ENCODE results near the gene TRAPPC13. TPM values are rescaled to one million over a fixed set of nuclear protein-coding genes. Genes with fewer than 3 reads are reported as not detected.
"Not testable (repeated sequence)": the region's sequence is repeated elsewhere in the genome, so short reads cannot be mapped to it uniquely, and the experiment has no call there.

TRAPPC13 gene
- polyA plus RNA-seq, 3 donors from 2014 or later = 22.4 to 24.9 (median 22.6) TPM

DNA sequence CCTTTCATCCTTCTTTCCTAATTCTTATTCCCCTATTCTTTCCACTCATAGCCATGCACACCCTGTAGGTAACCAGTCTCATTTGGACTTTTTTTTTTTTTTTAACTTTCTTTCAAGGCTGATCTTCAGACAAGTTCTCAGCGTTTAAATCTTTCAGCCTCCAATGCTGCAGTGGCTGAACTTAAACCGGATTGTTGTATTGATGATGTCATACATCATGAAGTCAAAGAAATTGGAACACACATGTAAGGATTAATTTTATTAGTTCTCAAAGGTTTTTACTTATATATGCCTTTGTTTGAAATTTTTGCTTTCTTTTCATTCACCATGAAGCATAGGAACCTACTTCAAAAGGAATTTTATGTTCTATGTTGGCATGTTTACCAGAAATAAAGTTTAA is 22.1 kb downstream of the TRAPPC13 start:
- no peak overlapping the region for H3K4me3 Mint-ChIP-seq
- H3K36me3 Mint-ChIP-seq = peaks cover 0 to 29% (median 11%) of the 10 kb centered on the region in 3 donors
- H3K9me3 Mint-ChIP-seq = no peaks in the 10 kb centered on the region
- no peaks in the 10 kb centered on the region for H3K27me3 Mint-ChIP-seq (ENCODE audit: low read depth in 3 of 3)
- no peaks in the 10 kb centered on the region for H3K4me1 Mint-ChIP-seq
- H3K27ac Mint-ChIP-seq = peak overlapping the region in 1 of 6 donors; percentile 50
- DNase-seq = no peak

DNA sequence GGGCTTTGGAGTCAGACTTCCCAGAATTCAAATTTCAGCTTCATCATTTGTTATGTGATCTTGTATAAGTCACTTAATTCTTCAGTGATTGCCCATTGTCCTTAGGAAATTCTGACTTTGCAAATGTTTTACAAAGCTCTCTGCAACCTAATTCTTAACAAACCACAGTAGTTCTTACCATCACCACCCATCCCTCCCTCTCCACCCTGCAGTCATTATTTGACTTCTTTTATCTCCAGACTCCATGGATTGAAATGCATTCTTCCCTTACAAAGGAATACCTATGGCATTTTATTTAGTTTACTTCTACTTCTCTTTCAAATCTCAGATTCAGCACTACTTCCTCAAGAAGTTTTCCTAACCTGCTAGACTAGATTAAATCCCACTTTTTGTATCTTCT is 23.1 kb downstream of the TRAPPC13 start:
- Mint-ChIP-seq H3K27me3 (ENCODE audit: low read depth in 3 of 3) (no peaks in the 10 kb centered on the region), H3K27ac (peak overlapping the region in 2 of 6 donors; percentile 15 to 55), H3K36me3 (peaks cover 0 to 29% (median 14%) of the 10 kb centered on the region in 3 donors), H3K4me3 (no peak overlapping the region), H3K4me1 (no peaks in the 10 kb centered on the region), H3K9me3 (no peaks in the 10 kb centered on the region)
- no peak for DNase-seq

DNA sequence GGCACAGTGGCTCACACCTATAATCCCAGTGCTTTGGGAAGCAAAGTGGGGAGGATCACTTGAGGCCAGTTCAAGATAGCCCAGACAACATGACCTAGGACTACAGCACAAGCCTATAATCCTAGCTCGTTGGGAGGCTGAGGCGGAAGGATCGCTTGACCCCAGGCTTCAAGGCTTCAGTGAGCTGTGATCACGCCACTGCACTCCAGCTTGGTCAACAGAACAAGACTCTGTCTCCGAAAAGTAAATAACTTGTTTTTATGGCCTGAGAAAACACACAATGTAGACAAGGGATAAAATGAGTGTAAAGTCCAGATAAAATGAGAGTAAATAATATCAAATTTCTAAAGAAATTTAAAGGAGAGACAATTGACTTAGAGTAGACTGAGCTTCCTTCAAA is 26.3 kb downstream of the TRAPPC13 start:
- H3K4me1 Mint-ChIP-seq = no peaks in the 10 kb centered on the region
- no peaks in the 10 kb centered on the region for H3K9me3 Mint-ChIP-seq
- H3K27me3 Mint-ChIP-seq (ENCODE audit: low read depth in 3 of 3) = no peaks in the 10 kb centered on the region
- H3K27ac Mint-ChIP-seq = no peak overlapping the region
- H3K4me3 Mint-ChIP-seq = no peak overlapping the region
- DNase-seq = no peak
- peaks cover 7 to 35% (median 13%) of the 10 kb centered on the region in 3 donors for H3K36me3 Mint-ChIP-seq

DNA sequence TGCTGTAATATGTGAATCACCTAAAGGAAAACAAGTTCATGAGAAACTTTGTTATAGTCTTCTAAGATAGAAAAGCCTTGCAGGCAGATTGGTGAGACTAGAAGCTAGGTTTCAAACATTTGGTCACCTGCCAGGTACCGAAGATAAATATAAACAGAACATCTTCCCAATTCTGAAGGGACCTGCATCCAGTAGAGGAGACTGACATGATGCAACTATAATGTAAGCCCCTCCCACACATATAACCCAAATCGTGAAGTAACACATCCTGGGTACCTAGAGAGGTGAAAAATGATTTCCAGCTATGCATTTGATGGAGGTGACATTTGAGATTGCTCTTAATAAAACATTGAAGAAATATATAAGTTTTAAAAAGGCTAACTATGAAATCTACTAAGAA is 29.9 kb downstream of the TRAPPC13 start:
- Mint-ChIP-seq H3K4me3 (no peak overlapping the region), H3K4me1 (no peaks in the 10 kb centered on the region), H3K9me3 (no peaks in the 10 kb centered on the region), H3K36me3 (peaks cover 10 to 27% (median 16%) of the 10 kb centered on the region in 3 donors), H3K27me3 (ENCODE audit: low read depth in 3 of 3) (no peaks in the 10 kb centered on the region), H3K27ac (no peak overlapping the region)
- no peak for DNase-seq

GRCh38 chr5:65663804-65664521 is 39.1 kb downstream of the TRAPPC13 start:
- peak overlapping the region in 2 of 6 donors; percentile 41 to 75 for H3K27ac Mint-ChIP-seq

GRCh38 chr5:65668696-65669095 is 43.9 kb downstream of the TRAPPC13 start:
- Mint-ChIP-seq H3K36me3 (peaks cover 0 to 23% (median 3%) of the 10 kb centered on the region in 3 donors), H3K4me3 (no peak overlapping the region), H3K4me1 (peaks cover 7 to 8% of the 10 kb centered on the region in 2 donors), H3K27me3 (ENCODE audit: low read depth in 3 of 3) (peaks cover 0 to 2% (median 0%) of the 10 kb centered on the region in 3 donors), H3K27ac (peak overlapping the region in 1 of 6 donors; percentile 11), H3K9me3 (no peaks in the 10 kb centered on the region)
- no peak for DNase-seq

More at GRCh38 chr5:65663804-65664521, 39.1 kb downstream of the TRAPPC13 start:
- Mint-ChIP-seq H3K4me1 (peaks cover 12 to 22% of the 10 kb centered on the region in 2 donors), H3K4me3 (no peak overlapping the region), H3K36me3 (peaks cover 8 to 29% (median 23%) of the 10 kb centered on the region in 3 donors), H3K27me3 (ENCODE audit: low read depth in 3 of 3) (no peaks in the 10 kb centered on the region), H3K9me3 (no peaks in the 10 kb centered on the region)
- DNase-seq = no peak

- Mint-ChIP-seq H3K27me3 (ENCODE audit: low read depth in 3 of 3) (peaks cover 0 to 3% (median 0%) of the 10 kb centered on the region in 3 donors), H3K27ac (peak overlapping the region in 1 of 6 donors; percentile 20), H3K4me1 (no peaks in the 10 kb centered on the region), H3K9me3 (no peaks in the 10 kb centered on the region), H3K36me3 (peaks cover 8 to 29% (median 18%) of the 10 kb centered on the region in 3 donors), H3K4me3 (no peak overlapping the region)
- DNase-seq = no peak
Measured at GRCh38 chr5:65672796-65673195, 48.0 kb downstream of the TRAPPC13 start.

- H3K27ac Mint-ChIP-seq = no peak overlapping the region
- no peaks in the 10 kb centered on the region for H3K9me3 Mint-ChIP-seq
- H3K4me1 Mint-ChIP-seq = no peaks in the 10 kb centered on the region
- H3K36me3 Mint-ChIP-seq = peaks cover 13 to 37% (median 22%) of the 10 kb centered on the region in 3 donors
- H3K4me3 Mint-ChIP-seq = no peak overlapping the region
- peaks cover 0 to 5% (median 0%) of the 10 kb centered on the region in 3 donors for H3K27me3 Mint-ChIP-seq (ENCODE audit: low read depth in 3 of 3)
- DNase-seq = no peak
Measured at GRCh38 chr5:65674749-65675148, 49.9 kb downstream of the TRAPPC13 start.

- not testable (repeated sequence) for H3K9me3 Mint-ChIP-seq; H3K27me3 Mint-ChIP-seq (ENCODE audit: low read depth in 3 of 3); H3K4me3 Mint-ChIP-seq; H3K27ac Mint-ChIP-seq; DNase-seq; H3K4me1 Mint-ChIP-seq
- H3K36me3 Mint-ChIP-seq = peaks cover 22 to 43% (median 32%) of the 10 kb centered on the region in 3 donors
Measured at GRCh38 chr5:65676056-65676455, 51.2 kb downstream of the TRAPPC13 start.

GRCh38 chr5:65682148-65682547 is 57.3 kb downstream of the TRAPPC13 start:
- H3K9me3 Mint-ChIP-seq = no peaks in the 10 kb centered on the region
- H3K36me3 Mint-ChIP-seq = peaks cover 26 to 55% (median 27%) of the 10 kb centered on the region in 3 donors
- H3K4me1 Mint-ChIP-seq = no peaks in the 10 kb centered on the region

DNA sequence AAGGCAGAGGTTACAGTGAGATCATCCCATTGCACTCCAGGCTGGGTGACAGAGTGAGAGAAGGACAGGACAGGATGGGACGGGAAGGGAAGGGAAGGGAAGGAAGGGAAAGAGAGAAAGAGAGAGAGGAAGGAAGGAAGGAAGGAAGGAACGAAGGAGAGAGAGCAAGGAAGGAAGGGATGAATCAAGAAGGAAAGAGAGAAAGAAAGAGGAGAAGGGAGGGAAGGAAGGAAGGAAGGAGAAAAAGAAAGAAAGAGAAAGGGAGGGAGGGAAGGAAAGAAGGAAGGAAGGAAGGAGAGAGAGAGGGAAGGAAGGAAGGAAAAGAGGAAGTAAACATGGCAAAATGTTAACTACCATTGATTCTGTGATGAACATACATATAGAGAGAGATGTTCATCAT is 68.3 kb downstream of the TRAPPC13 start:
- no peak for DNase-seq
- Mint-ChIP-seq H3K4me3 (no peak overlapping the region), H3K4me1 (no peaks in the 10 kb centered on the region), H3K9me3 (no peaks in the 10 kb centered on the region), H3K27me3 (ENCODE audit: low read depth in 3 of 3) (no peaks in the 10 kb centered on the region), H3K36me3 (peaks cover 9 to 15% (median 11%) of the 10 kb centered on the region in 3 donors), H3K27ac (no peak overlapping the region)

More at GRCh38 chr5:65682148-65682547, 57.3 kb downstream of the TRAPPC13 start:
- H3K27ac Mint-ChIP-seq = no peak overlapping the region
- no peak overlapping the region for H3K4me3 Mint-ChIP-seq
- no peak for DNase-seq
- H3K27me3 Mint-ChIP-seq (ENCODE audit: low read depth in 3 of 3) = peaks cover 0 to 3% (median 0%) of the 10 kb centered on the region in 3 donors

GRCh38 chr5:65695162-65695755 is 70.4 kb downstream of the TRAPPC13 start:
- Mint-ChIP-seq H3K4me1 (no peaks in the 10 kb centered on the region), H3K27ac (no peak overlapping the region), H3K9me3 (no peaks in the 10 kb centered on the region), H3K4me3 (no peak overlapping the region), H3K36me3 (peaks cover 15 to 28% (median 18%) of the 10 kb centered on the region in 3 donors), H3K27me3 (ENCODE audit: low read depth in 3 of 3) (no peaks in the 10 kb centered on the region)
- DNase-seq = no peak

GRCh38 chr5:65695896-65696295 is 71.1 kb downstream of the TRAPPC13 start:
- H3K4me3 Mint-ChIP-seq = no peak overlapping the region
- no peak for DNase-seq
- H3K4me1 Mint-ChIP-seq = no peaks in the 10 kb centered on the region
- H3K27me3 Mint-ChIP-seq (ENCODE audit: low read depth in 3 of 3) = no peaks in the 10 kb centered on the region
- peaks cover 12 to 22% (median 17%) of the 10 kb centered on the region in 3 donors for H3K36me3 Mint-ChIP-seq
- H3K9me3 Mint-ChIP-seq = no peaks in the 10 kb centered on the region
- no peak overlapping the region for H3K27ac Mint-ChIP-seq

DNA sequence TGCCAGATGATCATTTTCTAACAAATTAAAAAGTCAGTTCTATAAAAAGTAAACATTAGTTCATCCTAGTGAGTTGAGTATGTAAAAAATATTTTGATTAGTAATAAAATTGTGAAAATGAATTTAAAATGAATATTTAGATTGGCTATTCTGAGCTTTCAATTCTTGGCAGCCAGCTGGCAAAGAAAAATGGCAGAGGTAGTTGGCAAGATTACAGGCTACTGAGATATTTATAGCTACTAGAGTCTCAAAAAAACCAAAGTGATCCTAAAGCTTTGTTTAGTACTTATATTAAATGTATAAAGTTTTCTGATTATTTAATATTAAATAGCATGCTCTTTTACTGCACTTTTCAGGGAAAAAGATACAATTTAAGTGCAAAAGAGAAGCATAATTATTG is 72.1 kb downstream of the TRAPPC13 start:
- H3K9me3 Mint-ChIP-seq = no peaks in the 10 kb centered on the region
- peaks cover 9 to 21% (median 18%) of the 10 kb centered on the region in 3 donors for H3K36me3 Mint-ChIP-seq
- no peak for DNase-seq
- no peak overlapping the region for H3K27ac Mint-ChIP-seq
- H3K27me3 Mint-ChIP-seq (ENCODE audit: low read depth in 3 of 3) = no peaks in the 10 kb centered on the region
- no peaks in the 10 kb centered on the region for H3K4me1 Mint-ChIP-seq
- no peak overlapping the region for H3K4me3 Mint-ChIP-seq
